Osteoblast (primary cell): ENCODE results near the gene PEX13. TPM values are rescaled to one million over a fixed set of nuclear protein-coding genes. Genes with fewer than 3 reads are reported as not detected.

Experiments
- DNase-seq: peaks from one replicate; pipeline ENCODE4 v3.0.0; 2011; ENCODE audit warnings: low spot score, mixed read lengths; ENCODE audit not compliant: insufficient read length; ENCODE audit errors: missing footprints
- H2AFZ ChIP-seq: 2 replicates; pipeline ENCODE4 v1.6.0; 2011; ENCODE audit warnings: mild to moderate bottlenecking, low read length
- H3K27ac ChIP-seq: 2 replicates; pipeline ENCODE4 v1.5.1; 2011; ENCODE audit warnings: mild to moderate bottlenecking, low read depth, low read length, moderate library complexity
- H3K27me3 ChIP-seq: 2 replicates; pipeline ENCODE4 v1.6.0; 2012; ENCODE audit warnings: mild to moderate bottlenecking, control low read depth, inconsistent platforms, low read length, moderate library complexity; ENCODE audit not compliant: insufficient read depth
- H3K36me3 ChIP-seq: 2 replicates; pipeline ENCODE4 v1.5.1; 2011; ENCODE audit warnings: mild to moderate bottlenecking, low read length, control low read depth, moderate library complexity; ENCODE audit not compliant: insufficient read depth
- H3K4me1 ChIP-seq: 2 replicates; pipeline ENCODE4 v1.5.1; 2011; ENCODE audit warnings: mild to moderate bottlenecking, low read length, control low read depth, moderate library complexity; ENCODE audit not compliant: insufficient read depth
- H3K4me2 ChIP-seq: 2 replicates; pipeline ENCODE4 v1.6.0; 2011; ENCODE audit warnings: mild to moderate bottlenecking, low read length; ENCODE audit not compliant: insufficient read depth
- H3K4me3 ChIP-seq: fragments of 200-600 bp; sonication (generic); 3 replicates; pipeline ENCODE4 v1.5.1; 2012; ENCODE audit warnings: mild to moderate bottlenecking, low read length, inconsistent platforms; ENCODE audit not compliant: insufficient read depth
- H3K79me2 ChIP-seq: 2 replicates; pipeline ENCODE4 v1.6.0; 2012; ENCODE audit warnings: mild to moderate bottlenecking, low read length, control low read depth, inconsistent platforms; ENCODE audit not compliant: insufficient read depth
- H3K9me3 ChIP-seq: 2 replicates; pipeline ENCODE4 v1.5.1; 2011; ENCODE audit warnings: low read depth, low read length, control low read depth
- H4K20me1 ChIP-seq: 2 replicates; pipeline ENCODE4 v1.6.0; 2012; ENCODE audit warnings: mild to moderate bottlenecking, low read length, control low read depth; ENCODE audit not compliant: insufficient read depth
- total RNA-seq: library from RNA; depleted of rRNA; stranded (reverse); fragments of >200 nt; gene quantifications from 2 replicates; pipeline ENCODE4 v1.2.3, GENCODE V29; 2012
- TF ChIP-seq, protein P1 (sequence below): IDR thresholded peaks from 2 replicates; pipeline ENCODE4 v1.5.1; 2011; ENCODE audit warnings: mild to moderate bottlenecking, low read depth, low read length, moderate library complexity; ENCODE audit errors: extremely low read depth

PEX13 gene
- total RNA-seq, 1 donor, result 34.0 TPM

DNA sequence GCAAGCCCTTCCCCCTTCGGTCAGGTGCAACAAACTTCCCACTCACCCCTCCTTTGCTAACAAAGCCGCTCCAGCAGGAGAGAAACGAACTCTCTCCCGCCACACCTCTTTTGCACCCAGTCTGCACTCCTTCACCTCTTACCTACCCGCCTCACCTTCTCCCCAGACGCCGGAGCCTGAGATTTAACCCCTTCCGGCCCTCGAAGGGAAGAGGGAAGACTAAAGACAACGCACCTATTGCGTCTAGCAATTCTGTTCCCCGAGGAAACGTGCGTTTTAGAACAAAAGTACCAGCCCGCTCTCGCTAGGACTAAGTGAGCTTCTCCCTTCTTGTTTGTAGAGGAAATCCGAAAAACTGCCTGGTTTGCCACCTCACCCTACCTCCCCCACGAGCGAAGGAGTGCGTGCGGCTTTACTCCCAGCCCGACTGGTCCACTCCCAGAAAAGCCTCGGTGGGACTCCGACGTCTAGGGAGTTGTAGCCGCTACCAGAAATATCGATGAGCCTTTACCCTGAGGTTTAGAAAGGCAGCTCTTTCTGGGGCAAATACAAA is 441 bp upstream of the PEX13 start:
- Histone ChIP-seq H3K79me2 (peaks cover 60% of the 10 kb centered on the region), H2AFZ (peak overlapping the region; percentile 96), H3K4me3 (peak overlapping the region; percentile 81), H3K27ac (peak overlapping the region; percentile 79), H3K4me2 (peak overlapping the region; percentile 89), H4K20me1 (peaks cover 4% of the 10 kb centered on the region), H3K27me3 (no peaks in the 10 kb centered on the region), H3K9me3 (no peaks in the 10 kb centered on the region), H3K4me1 (peaks cover 13% of the 10 kb centered on the region), H3K36me3 (peaks cover 8% of the 10 kb centered on the region)
- peak; percentile 82 for DNase-seq
- TF ChIP-seq, protein P1, sequence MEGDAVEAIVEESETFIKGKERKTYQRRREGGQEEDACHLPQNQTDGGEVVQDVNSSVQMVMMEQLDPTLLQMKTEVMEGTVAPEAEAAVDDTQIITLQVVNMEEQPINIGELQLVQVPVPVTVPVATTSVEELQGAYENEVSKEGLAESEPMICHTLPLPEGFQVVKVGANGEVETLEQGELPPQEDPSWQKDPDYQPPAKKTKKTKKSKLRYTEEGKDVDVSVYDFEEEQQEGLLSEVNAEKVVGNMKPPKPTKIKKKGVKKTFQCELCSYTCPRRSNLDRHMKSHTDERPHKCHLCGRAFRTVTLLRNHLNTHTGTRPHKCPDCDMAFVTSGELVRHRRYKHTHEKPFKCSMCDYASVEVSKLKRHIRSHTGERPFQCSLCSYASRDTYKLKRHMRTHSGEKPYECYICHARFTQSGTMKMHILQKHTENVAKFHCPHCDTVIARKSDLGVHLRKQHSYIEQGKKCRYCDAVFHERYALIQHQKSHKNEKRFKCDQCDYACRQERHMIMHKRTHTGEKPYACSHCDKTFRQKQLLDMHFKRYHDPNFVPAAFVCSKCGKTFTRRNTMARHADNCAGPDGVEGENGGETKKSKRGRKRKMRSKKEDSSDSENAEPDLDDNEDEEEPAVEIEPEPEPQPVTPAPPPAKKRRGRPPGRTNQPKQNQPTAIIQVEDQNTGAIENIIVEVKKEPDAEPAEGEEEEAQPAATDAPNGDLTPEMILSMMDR, result no peak

DNA sequence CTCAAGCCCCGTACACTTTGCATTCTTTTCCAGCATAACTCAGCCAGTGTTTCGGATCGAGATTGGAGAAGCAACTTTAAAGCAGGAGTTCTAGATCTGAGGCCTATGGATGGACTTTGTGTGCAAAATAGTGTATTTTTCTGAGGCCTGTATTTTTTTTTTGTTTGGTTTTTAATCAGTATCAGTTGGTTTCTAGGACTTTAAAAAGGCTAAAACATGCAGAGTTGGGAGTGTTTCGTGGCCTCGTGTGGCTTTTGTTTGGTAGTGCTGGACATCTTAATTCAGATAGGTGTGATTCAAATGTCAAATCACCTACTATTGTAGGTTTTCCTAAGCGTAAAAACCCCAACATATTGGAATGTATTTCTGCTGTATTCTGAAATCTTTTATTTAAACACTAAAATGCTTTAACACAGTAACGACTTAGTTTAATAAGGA is 817 bp downstream of the PEX13 start:
- peaks cover 73% of the 10 kb centered on the region for H3K79me2 ChIP-seq
- no peaks in the 10 kb centered on the region for H3K27me3 ChIP-seq
- peak overlapping the region; percentile 89 for H3K4me2 ChIP-seq
- H3K9me3 ChIP-seq, result no peaks in the 10 kb centered on the region
- H3K27ac ChIP-seq, result peak overlapping the region; percentile 79
- TF ChIP-seq, protein P1, result no peak
- H4K20me1 ChIP-seq, result peaks cover 4% of the 10 kb centered on the region
- peak overlapping the region; percentile 81 for H3K4me3 ChIP-seq
- peaks cover 11% of the 10 kb centered on the region for H3K4me1 ChIP-seq
- peaks cover 8% of the 10 kb centered on the region for H3K36me3 ChIP-seq
- DNase-seq, result no peak
- peak overlapping the region; percentile 96 for H2AFZ ChIP-seq

- no peak overlapping the region for H3K27ac ChIP-seq
- peaks cover 8% of the 10 kb centered on the region for H3K36me3 ChIP-seq
- H3K4me3 ChIP-seq, result peak overlapping the region; percentile 81
- no peaks in the 10 kb centered on the region for H3K27me3 ChIP-seq
- H2AFZ ChIP-seq, result no peak overlapping the region
- H4K20me1 ChIP-seq, result peaks cover 4% of the 10 kb centered on the region
- no peaks in the 10 kb centered on the region for H3K9me3 ChIP-seq
- H3K4me1 ChIP-seq, result peaks cover 11% of the 10 kb centered on the region
- peaks cover 78% of the 10 kb centered on the region for H3K79me2 ChIP-seq
- no peak for DNase-seq
- TF ChIP-seq, protein P1, result no peak
- H3K4me2 ChIP-seq, result peak overlapping the region; percentile 89
Observed at GRCh38 chr2:61018798-61019197, 1.3 kb downstream of the PEX13 start.

GRCh38 chr2:61021228-61021660 is 3.7 kb downstream of the PEX13 start:
- Histone ChIP-seq H4K20me1 (peaks cover 11% of the 10 kb centered on the region), H3K36me3 (peaks cover 8% of the 10 kb centered on the region)
- TF ChIP-seq, protein P1, result no peak

More at GRCh38 chr2:61021228-61021660, 3.7 kb downstream of the PEX13 start:
- Histone ChIP-seq H3K4me3 (no peak overlapping the region), H2AFZ (no peak overlapping the region), H3K4me2 (no peak overlapping the region), H3K9me3 (no peaks in the 10 kb centered on the region), H3K27ac (no peak overlapping the region), H3K4me1 (peaks cover 10% of the 10 kb centered on the region), H3K27me3 (no peaks in the 10 kb centered on the region), H3K79me2 (peaks cover 92% of the 10 kb centered on the region)
- no peak for DNase-seq
